Prostate gland (tissue), 2 donors: Measurements from ENCODE around the gene MYH4. TPM values are rescaled to one million over a fixed set of nuclear protein-coding genes. Genes with fewer than 3 reads are reported as not detected.

Source experiments
- DNase-seq: peaks from one replicate; pipeline ENCODE4 v3.0.0-alpha.2; 2019; ENCODE audit warnings: low spot score
- H3K27ac ChIP-seq, 2 donors: fragments of 200-600 bp; sonication (generic); 2 replicates each; pipeline ENCODE4 v1.5.1; 2017 to 2019
- H3K27me3 ChIP-seq: fragments of 200-600 bp; sonication (generic); replicated peaks from 2 replicates; pipeline ENCODE4 v1.5.1; 2019; ENCODE audit not compliant: insufficient read depth
- H3K36me3 ChIP-seq, 2 donors: fragments of 200-600 bp; sonication (generic); 1 replicate in 1 of 2; 2 replicates in 1 of 2; pipeline versions ENCODE4 v1.5.1 to v1.8.1; 2017 to 2019
- H3K4me1 ChIP-seq: fragments of 200-600 bp; sonication (generic); replicated peaks from 2 replicates; pipeline ENCODE4 v1.5.1; 2019
- H3K4me3 ChIP-seq, 2 donors: fragments of 200-600 bp; sonication (generic); 2 replicates each; pipeline ENCODE4 v1.5.1; 2017 to 2019
- H3K9me3 ChIP-seq: fragments of 200-600 bp; sonication (generic); 2 replicates; pipeline ENCODE4 v1.5.1; 2017
- POLR2A ChIP-seq: fragments of 450-650 bp; IDR thresholded peaks from one replicate; pipeline ENCODE4 v1.6.1; 2016; ENCODE audit warnings: antibody characterized with exemption, mild to moderate bottlenecking
- POLR2AphosphoS5 ChIP-seq: sonication (generic); formaldehyde crosslinking; IDR thresholded peaks from one replicate; pipeline ENCODE4 v1.6.1; 2017; ENCODE audit warnings: antibody characterized with exemption
- WGBS: methylation state at CpG from one replicate; pipeline ENCODE4 v1.1.5; 2018; 5-methylcytosine and 5-hydroxymethylcytosine counted together
- intact Hi-C: fragments of 100-400 bp; cut with DNase I; formaldehyde crosslinking; loops from one replicate; pipeline ENCODE4 v1.14.2; 2022
- total RNA-seq, 2 donors: library from RNA; depleted of rRNA; stranded (reverse); fragments of >200 nt; gene quantifications; one replicate each; pipeline ENCODE4 v1.1.0, GENCODE V29; 2016
- TF ChIP-seq, protein P1 (sequence below), 4 experiments: fragments of 200-600 bp in 2 of 4; fragments of 450-650 bp in 2 of 4; sonication (generic) in 2 of 4; IDR thresholded peaks; 1 replicate in 3 of 4; 2 replicates in 1 of 4; pipeline ENCODE4 v1.5.1; 2016 to 2019; ENCODE audit warnings: antibody characterized with exemption in 4 of 4, mild to moderate bottlenecking in 2 of 4, moderate library complexity in 2 of 4

MYH4 gene
- total RNA-seq, 2 donors from 2014 or later, result not detected

- Histone ChIP-seq H3K27me3 (no peaks in the 10 kb centered on the region), H3K36me3 (no peaks in the 10 kb centered on the region), H3K4me1 (no peaks in the 10 kb centered on the region), H3K9me3 (no peaks in the 10 kb centered on the region), H3K27ac (no peak overlapping the region), H3K4me3 (no peak overlapping the region)
- TF ChIP-seq POLR2AphosphoS5, result no peak
- no peak for TF ChIP-seq POLR2A
- TF ChIP-seq, protein P1, sequence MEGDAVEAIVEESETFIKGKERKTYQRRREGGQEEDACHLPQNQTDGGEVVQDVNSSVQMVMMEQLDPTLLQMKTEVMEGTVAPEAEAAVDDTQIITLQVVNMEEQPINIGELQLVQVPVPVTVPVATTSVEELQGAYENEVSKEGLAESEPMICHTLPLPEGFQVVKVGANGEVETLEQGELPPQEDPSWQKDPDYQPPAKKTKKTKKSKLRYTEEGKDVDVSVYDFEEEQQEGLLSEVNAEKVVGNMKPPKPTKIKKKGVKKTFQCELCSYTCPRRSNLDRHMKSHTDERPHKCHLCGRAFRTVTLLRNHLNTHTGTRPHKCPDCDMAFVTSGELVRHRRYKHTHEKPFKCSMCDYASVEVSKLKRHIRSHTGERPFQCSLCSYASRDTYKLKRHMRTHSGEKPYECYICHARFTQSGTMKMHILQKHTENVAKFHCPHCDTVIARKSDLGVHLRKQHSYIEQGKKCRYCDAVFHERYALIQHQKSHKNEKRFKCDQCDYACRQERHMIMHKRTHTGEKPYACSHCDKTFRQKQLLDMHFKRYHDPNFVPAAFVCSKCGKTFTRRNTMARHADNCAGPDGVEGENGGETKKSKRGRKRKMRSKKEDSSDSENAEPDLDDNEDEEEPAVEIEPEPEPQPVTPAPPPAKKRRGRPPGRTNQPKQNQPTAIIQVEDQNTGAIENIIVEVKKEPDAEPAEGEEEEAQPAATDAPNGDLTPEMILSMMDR (IDR thresholded peaks at IDR 0.05), result no peak
- WGBS, result 58% methylated on average over 3 of the region's 3 CpGs
- DNase-seq, result no peak
- intact Hi-C loops, result no loop called here
Observed at GRCh38 chr17:10458701-10459100, 10.7 kb downstream of the MYH4 start.

GRCh38 chr17:10457952-10458351 lies 11.4 kb downstream of the MYH4 start:
- TF ChIP-seq, protein P1 (IDR thresholded peaks at IDR 0.05), result no peak
- TF ChIP-seq POLR2A (no peak), POLR2AphosphoS5 (no peak)
- no peak for DNase-seq
- WGBS, result 42% methylated on average over 1 of the region's 1 CpG
- H3K27me3 ChIP-seq, result no peaks in the 10 kb centered on the region
- no peaks in the 10 kb centered on the region for H3K36me3 ChIP-seq
- no peak overlapping the region for H3K4me3 ChIP-seq
- no peak overlapping the region for H3K27ac ChIP-seq
- H3K9me3 ChIP-seq, result no peaks in the 10 kb centered on the region
- intact Hi-C loops, result no loop called here
- H3K4me1 ChIP-seq, result no peaks in the 10 kb centered on the region

GRCh38 chr17:10447026-10447931 lies 22.1 kb downstream of the MYH4 start:
- Histone ChIP-seq H3K27me3 (no peaks in the 10 kb centered on the region), H3K27ac (no peak overlapping the region), H3K4me3 (no peak overlapping the region), H3K4me1 (no peaks in the 10 kb centered on the region), H3K9me3 (no peaks in the 10 kb centered on the region), H3K36me3 (no peaks in the 10 kb centered on the region)
- intact Hi-C loops, result no loop called here
- 66% methylated on average over 7 of the region's 7 CpGs for WGBS
- TF ChIP-seq POLR2AphosphoS5 (no peak), POLR2A (no peak)
- TF ChIP-seq, protein P1 (IDR thresholded peaks at IDR 0.05), result no peak
- no peak for DNase-seq

- Histone ChIP-seq H3K4me1 (no peaks in the 10 kb centered on the region), H3K27ac (no peak overlapping the region), H3K4me3 (no peak overlapping the region), H3K27me3 (no peaks in the 10 kb centered on the region), H3K36me3 (no peaks in the 10 kb centered on the region), H3K9me3 (no peaks in the 10 kb centered on the region)
- intact Hi-C loops, result no loop called here
- TF ChIP-seq POLR2A (no peak), POLR2AphosphoS5 (no peak)
- TF ChIP-seq, protein P1 (IDR thresholded peaks at IDR 0.05), result no peak
- no peak for DNase-seq
- 82% methylated on average over 1 of the region's 1 CpG for WGBS
Observed at GRCh38 chr17:10439816-10440215, 29.5 kb downstream of the MYH4 start.

DNA sequence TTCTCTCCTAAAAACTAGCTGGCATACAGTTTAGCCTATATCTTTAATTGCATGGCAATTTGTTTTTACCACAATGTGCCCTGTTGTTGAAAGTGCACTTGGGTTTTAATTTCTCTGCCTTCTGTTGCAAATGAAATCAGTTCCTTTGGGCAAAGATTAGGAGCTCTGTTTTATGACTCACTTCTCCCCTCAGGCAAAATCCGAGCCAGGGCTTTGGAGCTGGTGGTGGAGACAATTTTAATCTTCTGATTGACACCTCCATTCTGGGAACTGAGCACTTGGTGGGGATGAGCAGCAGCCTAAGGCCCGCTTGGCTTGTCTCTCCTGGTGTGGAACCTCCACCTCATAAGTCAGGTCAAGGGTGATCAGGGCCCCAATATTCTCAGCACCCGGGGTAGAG lies 34.3 kb downstream of the MYH4 start:
- intact Hi-C loops, result no loop called here
- Histone ChIP-seq H3K36me3 (no peaks in the 10 kb centered on the region), H3K4me3 (no peak overlapping the region), H3K27me3 (no peaks in the 10 kb centered on the region), H3K27ac (no peak overlapping the region), H3K9me3 (no peaks in the 10 kb centered on the region), H3K4me1 (no peaks in the 10 kb centered on the region)
- TF ChIP-seq POLR2AphosphoS5, result no peak
- no peak for TF ChIP-seq POLR2A
- TF ChIP-seq, protein P1 (IDR thresholded peaks at IDR 0.05), result no peak
- whole genome bisulfite sequencing, result 78% methylated on average over 3 of the region's 3 CpGs
- DNase-seq, result no peak
